ENCODE data around the gene ZNF491. TPM values are rescaled to one million over a fixed set of nuclear protein-coding genes. Genes with fewer than 3 reads are reported as not detected.

ZNF491 gene
- total RNA-seq: 0.74 and 1.0 TPM in 2 replicates

DNA sequence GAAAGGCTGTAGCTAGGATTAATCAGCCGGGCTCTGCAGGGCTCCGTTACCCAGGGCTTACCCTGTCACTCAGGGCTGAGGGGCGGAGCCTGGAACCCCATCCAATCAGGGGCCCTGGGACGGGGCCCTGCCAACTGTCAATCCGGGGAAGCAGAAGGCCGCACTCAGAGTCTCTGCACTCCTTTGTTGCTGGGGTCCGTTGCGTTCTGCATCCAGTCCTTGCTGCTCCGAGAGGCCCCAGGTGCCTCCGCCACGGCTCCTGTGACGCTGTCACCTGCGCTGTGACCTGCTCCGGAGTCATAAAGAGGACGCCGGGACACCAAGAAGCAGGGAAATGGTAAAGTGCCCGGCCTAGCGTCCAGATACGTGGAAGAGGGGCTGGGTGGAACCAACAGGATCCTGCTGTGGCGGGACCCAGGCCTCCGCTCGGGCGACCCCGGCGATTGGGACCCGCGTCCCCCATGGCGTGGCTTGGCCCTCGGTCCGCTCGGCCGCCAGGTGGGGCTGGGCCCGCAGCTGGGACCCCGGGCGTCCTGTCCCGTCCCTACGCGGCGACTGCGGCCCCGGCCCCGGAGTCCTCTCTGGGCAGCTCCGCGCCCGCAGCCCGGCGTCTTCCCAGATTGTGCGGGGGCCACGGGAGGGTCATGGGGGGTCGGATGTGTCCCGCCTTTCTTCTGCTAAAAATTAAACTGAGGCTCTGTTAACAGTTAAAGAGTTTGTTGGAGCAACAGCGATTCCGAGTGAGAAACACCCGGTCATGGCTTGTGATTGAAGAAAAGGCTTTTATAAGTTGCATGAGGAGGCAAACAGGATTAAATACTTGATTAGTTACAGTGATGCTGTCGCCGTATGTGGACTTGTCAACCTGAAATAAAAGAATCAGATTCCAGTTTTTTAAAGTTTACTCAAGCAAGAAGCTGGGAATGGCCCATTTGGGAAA, at the start of gene ZNF491:
Gene ZNF491 (plus strand): TSS at position 133 of the 940 bp plus-strand sequence. CDS start 7,431 bp downstream, outside the sequence.

DNA sequence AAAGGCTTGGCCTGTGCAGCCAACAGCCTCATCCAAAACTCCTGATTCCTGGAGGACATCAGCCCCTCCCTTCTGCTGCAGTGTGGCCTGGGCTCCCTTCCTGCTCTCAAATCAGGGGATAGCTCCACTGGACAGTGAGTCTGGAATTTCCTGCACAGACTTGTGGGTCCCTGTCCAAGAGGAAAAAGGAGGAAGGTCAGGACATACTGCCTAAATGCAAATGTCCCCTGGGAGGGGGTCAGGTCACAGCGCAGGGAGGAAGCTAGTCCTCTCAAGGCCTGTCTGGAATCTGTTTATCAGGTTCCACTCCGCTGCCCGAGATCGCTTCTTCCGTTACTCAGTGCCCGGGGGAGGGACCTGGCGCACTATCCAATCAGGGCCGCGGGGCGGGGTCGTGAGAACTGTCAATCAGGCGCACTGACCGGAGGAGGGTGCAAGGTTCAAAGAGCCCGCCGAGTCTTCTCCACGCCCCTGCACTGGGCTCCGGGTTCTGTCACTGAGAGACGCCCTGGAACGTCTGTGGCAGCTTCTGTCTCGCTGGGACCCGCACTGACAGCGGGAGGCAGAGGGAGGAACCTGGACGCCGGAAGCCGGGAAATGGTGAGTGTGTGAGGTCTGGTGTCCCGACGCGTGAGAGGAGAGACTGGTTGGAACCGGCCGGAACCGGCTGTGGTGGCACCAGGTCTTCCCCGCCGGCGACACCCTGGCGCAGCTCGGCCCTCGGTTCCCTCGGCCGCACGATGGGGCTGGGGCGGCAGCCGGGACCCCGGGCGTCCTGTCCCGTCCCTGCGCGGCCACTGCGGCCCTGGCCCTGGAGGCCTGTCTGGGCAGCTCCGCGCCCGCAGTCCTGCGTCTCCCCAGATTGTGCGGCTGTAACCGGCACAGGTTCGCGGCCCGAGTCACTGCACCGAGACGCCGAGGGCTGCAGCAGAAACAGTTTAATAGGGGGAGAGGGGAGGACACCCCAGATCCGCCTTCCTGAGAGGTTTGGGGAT, 31.4 kb upstream of the ZNF491 start, which contains the start of gene ZNF441:
Gene ZNF441 (plus strand): TSS at position 404 of the 995 bp plus-strand sequence. CDS start 194 bp downstream, at position 598.

DNA sequence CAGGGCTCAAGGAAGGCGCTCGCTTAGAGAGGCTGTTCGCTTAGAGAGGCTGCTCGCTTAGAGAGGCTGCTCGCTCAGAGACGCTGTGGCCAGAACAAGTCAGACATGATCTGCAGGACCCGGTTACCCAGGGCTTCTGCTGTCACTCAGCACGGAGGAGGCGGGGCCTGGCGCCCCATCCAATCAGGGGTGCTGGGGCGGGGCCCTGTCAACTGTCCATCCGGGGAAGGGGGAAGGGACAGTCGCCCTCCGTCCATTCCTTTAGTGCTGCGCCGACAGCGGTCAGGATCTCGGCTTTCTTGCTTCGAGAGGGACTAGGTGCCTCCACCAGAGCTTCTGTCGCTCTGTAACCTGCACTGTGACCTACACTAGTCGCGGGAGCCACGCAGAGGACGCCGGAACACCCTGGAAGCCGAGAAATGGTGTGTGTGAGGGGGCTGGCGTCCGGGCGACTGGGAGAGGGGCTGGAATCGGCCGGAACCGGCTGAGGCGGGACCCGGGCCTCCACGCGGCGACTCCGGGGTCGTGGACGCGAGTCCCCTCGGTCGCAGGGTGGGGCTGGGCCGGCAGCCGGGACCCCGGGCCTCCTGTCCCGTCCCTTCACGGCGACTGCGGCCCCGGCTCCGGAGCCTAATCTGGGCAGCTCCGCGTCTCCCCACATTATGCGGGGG, 15.8 kb downstream of the ZNF491 start, which contains the start of gene ZNF440:
Gene ZNF440 (plus strand): TSS at position 245 of the 671 bp plus-strand sequence. CDS start 175 bp downstream, at position 420.

DNA sequence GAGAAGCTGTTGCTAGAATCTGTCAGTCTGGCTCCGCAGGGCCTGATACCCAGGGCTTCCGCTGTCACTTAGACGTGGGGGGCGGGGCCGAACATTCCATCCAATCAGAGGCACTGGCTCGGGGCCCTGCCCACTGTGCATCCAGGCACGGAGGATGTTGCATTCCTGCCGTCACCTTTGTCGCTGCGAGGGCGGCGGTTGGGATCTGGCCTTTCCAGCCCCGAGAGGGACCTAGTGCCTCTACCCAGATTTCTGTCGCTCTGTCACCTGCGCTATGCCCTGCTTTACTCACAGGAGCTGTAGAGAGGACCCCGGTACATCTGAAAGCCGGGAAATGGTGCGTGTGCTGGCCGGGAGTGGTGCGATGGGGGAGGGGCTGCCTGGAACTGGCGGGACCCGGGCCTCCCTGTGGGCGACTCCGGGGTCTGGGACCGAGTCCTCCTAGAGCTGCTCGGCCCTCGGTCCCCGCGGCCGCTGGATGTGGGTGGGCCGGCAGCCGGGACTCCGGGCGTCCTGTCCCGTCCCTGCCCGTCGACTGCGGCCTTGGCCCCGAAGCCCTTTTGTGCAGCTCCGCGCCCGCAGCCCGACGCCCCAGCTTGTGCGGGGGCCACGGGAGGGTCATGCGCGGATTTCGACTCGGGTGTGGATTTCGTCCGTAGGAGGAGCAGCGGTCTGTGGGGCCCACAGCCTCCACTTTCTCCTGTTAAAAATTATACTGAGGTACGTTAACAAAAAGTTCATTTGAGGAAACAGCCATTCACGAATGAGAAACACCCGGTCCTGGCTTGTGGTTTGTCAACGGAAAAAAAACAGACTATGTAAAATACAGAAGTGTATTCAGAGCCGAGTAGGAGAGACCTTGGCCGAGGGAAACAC, 50.5 kb downstream of the ZNF491 start, which contains the start of gene ZNF439:
Gene ZNF439 (plus strand): TSS at position 133 of the 876 bp plus-strand sequence. CDS start 142 bp downstream, at position 275.

Other genes with a start within 250 kb of the ZNF491 start
- 61.2 and 69.8 TPM in 2 replicates for gene ELOF1, start 239.3 kb upstream of the ZNF491 start, total RNA-seq
- gene ACP5, start 220.9 kb upstream of the ZNF491 start, total RNA-seq: under 0.01 and 0.17 TPM in 2 replicates
- gene ZNF627, start 201.0 kb upstream of the ZNF491 start, total RNA-seq: 11.1 and 12.2 TPM in 2 replicates
- gene ZNF823, start 59.6 kb upstream of the ZNF491 start, total RNA-seq: 3.4 and 3.9 TPM in 2 replicates
- gene ZNF441, start 31.5 kb upstream of the ZNF491 start, total RNA-seq: 2.1 and 3.2 TPM in 2 replicates
- gene ZNF440, start 15.8 kb downstream of the ZNF491 start, total RNA-seq: 2.9 and 3.1 TPM in 2 replicates
- 3.0 and 3.1 TPM in 2 replicates for gene ZNF439, start 50.2 kb downstream of the ZNF491 start, total RNA-seq
- 1.8 and 2.7 TPM in 2 replicates for gene ZNF69, start 89.3 kb downstream of the ZNF491 start, total RNA-seq
- gene ZNF700, start 126.6 kb downstream of the ZNF491 start, total RNA-seq: 3.9 and 5.4 TPM in 2 replicates
- 0.17 and 0.59 TPM in 2 replicates for gene ZNF763, start 166.5 kb downstream of the ZNF491 start, total RNA-seq
- gene ZNF433, start 237.2 kb downstream of the ZNF491 start, total RNA-seq: 2.4 and 2.7 TPM in 2 replicates